Measurements from ENCODE around the gene LIN7B. TPM values are rescaled to one million over a fixed set of nuclear protein-coding genes. Genes with fewer than 3 reads are reported as not detected.

The LIN7B gene
- total and polyA plus RNA-seq, 9 of the 15 experiments (the other 6 are each of a cell fraction or from before 2014, with no cell fraction given) = 0.89 to 15.7 (median 4.0) TPM

DNA sequence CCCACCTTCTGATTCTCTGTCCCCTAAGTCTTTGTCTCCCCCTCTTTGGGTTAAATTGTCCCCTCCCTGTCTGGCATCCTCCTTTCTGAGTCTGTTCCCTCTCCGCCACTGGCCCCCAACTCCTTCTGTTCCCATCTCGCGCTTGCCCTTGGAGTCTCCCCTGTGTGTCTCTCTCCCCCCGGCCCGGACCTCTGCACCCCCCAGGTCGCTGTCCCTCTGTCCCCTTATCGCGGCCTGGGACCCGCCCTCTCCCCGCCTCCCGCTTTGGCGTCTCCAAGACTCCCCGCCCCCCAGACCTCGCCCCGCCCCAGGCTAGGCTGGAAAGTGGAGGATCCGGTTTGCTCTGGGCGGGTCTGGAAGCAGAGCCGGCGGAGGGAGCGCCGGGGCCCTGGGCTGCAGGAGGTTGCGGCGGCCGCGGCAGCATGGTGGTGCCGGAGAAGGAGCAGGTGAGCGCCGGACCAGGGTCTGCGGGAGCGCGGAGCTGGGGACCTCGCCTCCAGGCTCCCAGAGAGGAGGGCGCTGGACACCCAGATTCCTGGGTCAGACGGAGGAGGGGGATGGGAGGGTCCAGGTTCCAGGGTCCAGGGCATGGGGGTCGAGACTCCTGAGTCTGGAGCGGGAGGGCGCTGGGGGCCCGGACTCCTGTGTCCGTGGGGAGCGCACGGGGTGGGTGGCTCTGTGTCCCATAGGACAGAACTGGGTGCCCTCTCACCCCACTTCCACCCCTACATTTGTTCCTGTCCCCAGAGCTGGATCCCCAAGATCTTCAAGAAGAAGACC, 43.5 kb downstream of the LIN7B start, which contains the start of gene TRPM4 (continued):
- TF ChIP-seq, protein P1, sequence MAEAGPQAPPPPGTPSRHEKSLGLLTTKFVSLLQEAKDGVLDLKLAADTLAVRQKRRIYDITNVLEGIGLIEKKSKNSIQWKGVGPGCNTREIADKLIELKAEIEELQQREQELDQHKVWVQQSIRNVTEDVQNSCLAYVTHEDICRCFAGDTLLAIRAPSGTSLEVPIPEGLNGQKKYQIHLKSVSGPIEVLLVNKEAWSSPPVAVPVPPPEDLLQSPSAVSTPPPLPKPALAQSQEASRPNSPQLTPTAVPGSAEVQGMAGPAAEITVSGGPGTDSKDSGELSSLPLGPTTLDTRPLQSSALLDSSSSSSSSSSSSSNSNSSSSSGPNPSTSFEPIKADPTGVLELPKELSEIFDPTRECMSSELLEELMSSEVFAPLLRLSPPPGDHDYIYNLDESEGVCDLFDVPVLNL (CRISPR knock-in tag; IDR thresholded peaks at IDR 0.05; ENCODE audit: low read depth) = no peak
- TF ChIP-seq POLR3G (IDR thresholded peaks at IDR 0.05; ENCODE audit: extremely low read depth, insufficient read length, insufficient replicate concordance) = no peak
- TF ChIP-seq, protein P2, sequence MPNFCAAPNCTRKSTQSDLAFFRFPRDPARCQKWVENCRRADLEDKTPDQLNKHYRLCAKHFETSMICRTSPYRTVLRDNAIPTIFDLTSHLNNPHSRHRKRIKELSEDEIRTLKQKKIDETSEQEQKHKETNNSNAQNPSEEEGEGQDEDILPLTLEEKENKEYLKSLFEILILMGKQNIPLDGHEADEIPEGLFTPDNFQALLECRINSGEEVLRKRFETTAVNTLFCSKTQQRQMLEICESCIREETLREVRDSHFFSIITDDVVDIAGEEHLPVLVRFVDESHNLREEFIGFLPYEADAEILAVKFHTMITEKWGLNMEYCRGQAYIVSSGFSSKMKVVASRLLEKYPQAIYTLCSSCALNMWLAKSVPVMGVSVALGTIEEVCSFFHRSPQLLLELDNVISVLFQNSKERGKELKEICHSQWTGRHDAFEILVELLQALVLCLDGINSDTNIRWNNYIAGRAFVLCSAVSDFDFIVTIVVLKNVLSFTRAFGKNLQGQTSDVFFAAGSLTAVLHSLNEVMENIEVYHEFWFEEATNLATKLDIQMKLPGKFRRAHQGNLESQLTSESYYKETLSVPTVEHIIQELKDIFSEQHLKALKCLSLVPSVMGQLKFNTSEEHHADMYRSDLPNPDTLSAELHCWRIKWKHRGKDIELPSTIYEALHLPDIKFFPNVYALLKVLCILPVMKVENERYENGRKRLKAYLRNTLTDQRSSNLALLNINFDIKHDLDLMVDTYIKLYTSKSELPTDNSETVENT (CRISPR knock-in tag; IDR thresholded peaks at IDR 0.05) = peak; percentile 82
- no peak for TF ChIP-seq ZNF165 (CRISPR knock-in tag; IDR thresholded peaks at IDR 0.05; ENCODE audit: borderline replicate concordance)
- TF ChIP-seq KLF10 (CRISPR knock-in tag; IDR thresholded peaks at IDR 0.05) = 0 out of 2 replicates have a peak, but pooled peaks have one; percentile 34
- TF ChIP-seq BRF1 (IDR thresholded peaks at IDR 0.05; ENCODE audit: borderline replicate concordance, extremely low read depth, insufficient read length) = no peak
- TF ChIP-seq IRF2 (CRISPR knock-in tag; IDR thresholded peaks at IDR 0.05) = no peak
- peak in 1 of 2 experiments; percentile 68; a peak in 1 of 4 replicates for TF ChIP-seq SRF (CRISPR knock-in tag; IDR thresholded peaks at IDR 0.05)
- peak; percentile 9 for TF ChIP-seq ZFP36 (IDR thresholded peaks at IDR 0.05; ENCODE audit: low read depth, low read length, partially characterized antibody)
- peak; percentile 87 for TF ChIP-seq POLR2B (IDR thresholded peaks at IDR 0.05; ENCODE audit: low read depth, partially characterized antibody)
- no peak for TF ChIP-seq EWSR1 (IDR thresholded peaks at IDR 0.05; ENCODE audit: borderline replicate concordance, low read depth, partially characterized antibody)
- TF ChIP-seq BCOR (IDR thresholded peaks at IDR 0.05) = peak; percentile 51; the same call in 1 of the 2 replicates
- TF ChIP-seq ZNF551 (CRISPR knock-in tag; IDR thresholded peaks at IDR 0.05) = no peak
- no peak for TF ChIP-seq EHMT2 (IDR thresholded peaks at IDR 0.05)
- TF ChIP-seq ETV6 (IDR thresholded peaks at IDR 0.05; ENCODE audit: borderline replicate concordance in 1 of 2, low read depth in 2 of 2, low read length in 1 of 2) = no peak
- TF ChIP-seq ETV6 (CRISPR knock-in tag; IDR thresholded peaks at IDR 0.05; ENCODE audit: borderline replicate concordance) = no peak
- no peak for TF ChIP-seq STAT5A (IDR thresholded peaks at IDR 0.05; ENCODE audit: borderline replicate concordance, low read length)
- no peak for TF ChIP-seq KLF1 (tag; IDR thresholded peaks at IDR 0.05)
- TF ChIP-seq KDM4B (IDR thresholded peaks at IDR 0.05; ENCODE audit: borderline replicate concordance in 2 of 2, low read depth in 1 of 2) = 0 out of 4 replicates have a peak, but pooled peaks of 1 of the 2 experiments have one; percentile 21
- TF ChIP-seq HDAC1 (IDR thresholded peaks at IDR 0.05) = peak; percentile 16 to 42; a peak in 1 of 4 replicates
- TF ChIP-seq FOXP1 (CRISPR knock-in tag; IDR thresholded peaks at IDR 0.05) = no peak
- TF ChIP-seq, protein P3, sequence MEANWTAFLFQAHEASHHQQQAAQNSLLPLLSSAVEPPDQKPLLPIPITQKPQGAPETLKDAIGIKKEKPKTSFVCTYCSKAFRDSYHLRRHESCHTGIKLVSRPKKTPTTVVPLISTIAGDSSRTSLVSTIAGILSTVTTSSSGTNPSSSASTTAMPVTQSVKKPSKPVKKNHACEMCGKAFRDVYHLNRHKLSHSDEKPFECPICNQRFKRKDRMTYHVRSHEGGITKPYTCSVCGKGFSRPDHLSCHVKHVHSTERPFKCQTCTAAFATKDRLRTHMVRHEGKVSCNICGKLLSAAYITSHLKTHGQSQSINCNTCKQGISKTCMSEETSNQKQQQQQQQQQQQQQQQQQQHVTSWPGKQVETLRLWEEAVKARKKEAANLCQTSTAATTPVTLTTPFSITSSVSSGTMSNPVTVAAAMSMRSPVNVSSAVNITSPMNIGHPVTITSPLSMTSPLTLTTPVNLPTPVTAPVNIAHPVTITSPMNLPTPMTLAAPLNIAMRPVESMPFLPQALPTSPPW (CRISPR knock-in tag; IDR thresholded peaks at IDR 0.05) = peak; percentile 89
- TF ChIP-seq MBD2 (IDR thresholded peaks at IDR 0.05; ENCODE audit: borderline replicate concordance, low read depth) = peak; percentile 44; the same call in 1 of the 2 replicates
